Measurements from ENCODE around the gene HOXC13.

The HOXC13 gene

DNA sequence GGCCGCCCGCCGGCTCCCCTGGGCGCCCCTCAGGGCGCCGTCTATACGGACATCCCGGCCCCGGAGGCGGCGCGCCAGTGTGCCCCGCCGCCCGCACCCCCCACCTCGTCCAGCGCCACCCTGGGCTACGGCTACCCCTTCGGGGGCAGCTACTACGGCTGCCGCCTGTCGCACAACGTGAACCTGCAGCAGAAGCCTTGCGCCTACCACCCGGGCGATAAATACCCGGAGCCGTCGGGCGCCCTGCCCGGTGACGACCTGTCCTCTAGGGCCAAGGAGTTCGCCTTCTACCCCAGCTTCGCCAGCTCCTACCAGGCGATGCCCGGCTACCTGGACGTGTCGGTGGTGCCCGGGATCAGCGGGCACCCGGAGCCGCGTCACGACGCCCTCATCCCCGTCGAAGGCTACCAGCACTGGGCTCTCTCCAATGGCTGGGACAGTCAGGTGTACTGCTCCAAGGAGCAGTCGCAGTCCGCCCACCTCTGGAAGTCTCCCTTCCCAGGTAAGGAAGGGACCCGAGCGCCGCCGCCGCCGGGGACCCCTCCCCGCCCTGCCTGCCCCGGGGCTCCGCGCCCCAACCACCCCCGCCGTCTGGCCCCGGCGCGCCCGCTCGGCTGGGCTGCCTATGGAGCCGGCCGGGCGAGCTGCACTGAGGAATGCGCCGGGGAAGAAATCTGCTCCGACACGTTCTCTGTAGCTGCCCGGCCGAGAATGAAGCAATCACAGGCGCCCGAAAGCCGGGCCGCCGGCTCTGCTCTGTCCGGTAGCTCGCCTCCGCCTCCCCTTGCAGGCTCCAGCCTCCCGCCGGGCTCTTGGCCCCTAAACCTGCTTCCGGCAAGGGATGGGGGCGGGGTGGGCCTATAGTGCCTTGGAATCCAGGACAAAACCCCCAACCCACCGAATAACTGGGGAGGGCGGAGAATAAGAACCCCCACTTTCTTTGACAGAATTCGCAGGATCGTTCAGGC, 794 bp downstream of the HOXC13 start:
- peak; percentile 25 for DNase-seq

DNA sequence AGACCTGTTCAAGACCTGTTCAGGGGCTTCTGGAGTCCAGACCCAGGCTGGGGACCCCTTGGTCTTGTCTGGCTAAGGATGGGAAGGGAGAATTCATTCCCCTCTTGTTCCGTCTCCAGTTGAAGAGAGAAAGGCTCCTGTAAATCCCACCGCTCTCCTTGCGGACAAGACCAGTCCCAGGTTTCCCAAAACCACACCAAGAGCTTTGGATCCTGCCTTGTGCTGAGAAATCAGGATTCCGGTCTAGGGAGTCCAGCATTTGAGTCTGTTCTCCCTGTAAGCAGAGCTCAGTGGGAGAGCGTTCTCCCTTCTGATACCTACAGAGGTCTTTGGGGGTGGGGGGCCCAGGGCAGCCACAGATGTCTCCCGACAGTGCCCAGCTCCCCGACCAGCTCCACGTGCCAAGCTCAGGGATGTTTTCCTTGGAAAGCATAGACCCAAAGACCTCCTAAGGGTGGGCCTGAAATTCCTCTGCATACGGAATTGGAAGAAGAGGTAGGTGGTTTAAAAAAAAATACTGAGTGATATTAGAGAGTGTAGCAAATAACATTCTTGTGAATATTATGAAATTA, 1.9 kb downstream of the HOXC13 start:
- DNase-seq: no peak

DNA sequence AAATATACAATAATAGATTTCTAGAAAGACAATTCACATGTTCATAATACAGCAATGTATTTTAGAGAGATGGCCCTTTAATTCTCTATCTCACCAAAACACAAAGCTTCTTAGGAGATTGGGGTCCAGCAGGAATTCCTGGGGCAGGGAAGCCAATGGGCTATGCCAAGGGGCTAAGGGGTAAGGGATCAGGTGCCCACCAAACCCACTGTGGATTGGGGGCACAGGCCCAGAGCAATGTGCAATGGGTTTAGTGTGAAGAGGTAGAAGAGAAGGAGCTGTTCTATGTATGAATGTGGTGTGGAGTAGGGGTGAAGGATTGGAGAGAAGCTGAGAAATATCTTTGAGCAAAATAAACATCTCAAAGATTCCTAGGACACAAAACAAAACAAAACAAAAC, 2.6 kb downstream of the HOXC13 start:
- DNase-seq: no peak

DNA sequence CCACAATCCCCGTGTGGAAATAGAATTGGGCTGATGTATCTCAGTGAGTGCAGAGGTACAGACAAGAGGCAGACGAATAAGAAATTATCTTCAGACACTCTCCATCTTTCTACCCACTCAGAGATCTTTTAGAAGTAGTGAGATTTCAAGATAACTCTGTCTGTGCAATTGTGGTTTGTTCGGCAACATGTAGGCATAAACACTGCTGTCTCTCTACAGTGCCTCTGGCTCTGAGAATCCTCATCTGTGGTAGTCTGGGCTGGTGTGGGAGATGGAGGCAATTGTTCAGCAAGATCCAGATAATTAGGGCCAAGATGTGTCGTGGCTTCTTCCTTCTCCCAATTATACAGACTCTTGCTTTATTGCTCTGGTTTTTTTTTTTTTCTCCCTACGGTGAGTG, 3.1 kb downstream of the HOXC13 start:
- DNase-seq: no peak

DNA sequence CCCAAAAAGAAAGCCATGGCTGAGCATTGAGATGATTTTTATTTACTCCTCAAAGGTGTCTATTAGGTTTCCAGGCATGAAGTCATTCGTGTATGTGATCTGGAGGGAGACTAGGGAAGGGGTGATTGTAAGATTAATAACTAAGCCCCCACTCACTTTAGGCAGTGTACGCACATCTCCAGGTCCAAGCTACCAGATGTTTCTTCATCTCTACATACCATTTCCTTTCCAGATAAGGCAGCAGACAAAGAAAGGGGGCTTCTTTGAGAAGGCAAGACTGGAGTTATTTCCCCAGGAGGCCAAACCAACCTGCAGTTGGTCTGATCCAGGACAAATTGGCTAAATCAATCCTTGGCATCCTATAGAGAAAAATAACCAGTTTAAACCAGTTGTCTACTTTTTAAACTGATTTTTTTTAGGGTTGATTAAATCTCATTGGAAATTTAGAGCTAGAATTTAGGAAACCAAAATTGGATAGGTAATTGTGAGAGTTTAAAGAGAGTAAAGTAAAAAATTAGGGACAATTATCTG, 3.9 kb downstream of the HOXC13 start:
- DNase-seq: no peak

DNA sequence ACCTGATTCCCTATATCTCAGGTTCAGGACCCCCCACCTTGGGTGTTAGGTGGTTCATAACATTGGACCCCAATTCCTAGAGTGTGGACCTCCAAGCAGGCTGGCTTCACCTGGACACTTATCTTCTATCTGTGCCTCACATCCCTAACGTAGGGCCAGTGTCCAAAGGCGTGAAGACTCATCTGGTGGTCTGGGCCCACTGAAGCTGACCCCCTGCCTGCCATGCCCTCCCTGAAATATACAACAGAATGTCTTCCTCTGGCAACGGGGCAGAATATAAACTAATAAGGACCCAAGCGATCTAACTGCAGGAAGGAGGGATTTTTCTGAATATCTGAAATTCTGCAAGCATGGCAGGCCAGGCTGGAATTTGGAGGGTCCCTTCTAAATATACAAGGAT, 5.6 kb downstream of the HOXC13 start:
- DNase-seq: no peak

DNA sequence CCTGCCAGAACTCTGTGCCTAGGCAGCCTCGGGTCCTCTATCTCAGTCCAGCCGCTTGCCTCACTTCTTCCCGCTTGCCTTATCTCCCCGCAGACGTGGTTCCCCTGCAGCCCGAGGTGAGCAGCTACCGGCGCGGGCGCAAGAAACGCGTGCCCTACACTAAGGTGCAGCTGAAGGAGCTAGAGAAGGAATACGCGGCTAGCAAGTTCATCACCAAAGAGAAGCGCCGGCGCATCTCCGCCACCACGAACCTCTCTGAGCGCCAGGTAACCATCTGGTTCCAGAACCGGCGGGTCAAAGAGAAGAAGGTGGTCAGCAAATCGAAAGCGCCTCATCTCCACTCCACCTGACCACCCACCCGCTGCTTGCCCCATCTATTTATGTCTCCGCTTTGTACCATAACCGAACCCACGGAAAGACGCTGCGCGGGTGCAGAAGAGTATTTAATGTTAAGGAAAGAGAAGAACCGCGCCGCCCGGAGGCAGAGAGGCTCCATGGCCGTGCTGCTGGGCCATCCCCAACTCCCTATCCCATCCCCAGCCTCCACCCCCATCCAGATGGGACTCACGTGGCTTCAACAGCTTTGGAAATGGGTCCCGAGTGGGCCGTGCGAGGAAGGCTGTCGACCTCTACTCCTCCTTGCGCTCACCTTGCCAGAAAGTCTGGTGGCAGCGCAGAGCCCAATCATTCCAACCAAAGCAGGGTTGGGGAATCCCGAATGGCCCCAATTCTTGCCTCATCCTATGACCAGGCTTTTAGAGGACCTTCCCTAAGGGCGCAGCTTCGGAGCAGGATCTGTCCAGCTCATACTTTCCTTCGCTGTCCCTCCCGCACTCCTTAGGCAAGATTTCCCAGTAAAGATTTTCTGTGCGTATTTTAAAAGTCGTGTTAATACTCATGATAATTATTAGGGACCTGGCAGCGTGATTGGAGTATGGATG, 6.5 kb downstream of the HOXC13 start:
- no peak for DNase-seq

DNA sequence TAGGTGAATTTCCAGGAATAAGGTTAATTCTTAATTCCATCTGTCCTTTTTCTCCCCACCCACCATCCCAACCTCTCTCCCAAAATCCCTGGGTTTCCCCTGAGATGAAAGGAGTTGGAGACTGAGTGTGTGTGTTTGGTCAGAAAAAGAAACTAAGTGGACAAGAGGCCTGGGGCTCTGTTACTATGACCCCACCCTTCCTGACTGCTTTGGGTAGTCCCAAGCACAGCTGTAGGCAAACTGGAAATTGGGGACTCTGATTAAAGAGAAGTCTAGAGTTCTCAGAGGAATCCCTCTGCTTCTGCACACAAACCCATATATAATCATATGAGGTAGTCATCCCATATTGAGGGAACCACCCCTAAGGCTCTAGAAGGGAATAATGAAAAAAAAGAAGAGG, 9.1 kb downstream of the HOXC13 start:
- DNase-seq: no peak

DNA sequence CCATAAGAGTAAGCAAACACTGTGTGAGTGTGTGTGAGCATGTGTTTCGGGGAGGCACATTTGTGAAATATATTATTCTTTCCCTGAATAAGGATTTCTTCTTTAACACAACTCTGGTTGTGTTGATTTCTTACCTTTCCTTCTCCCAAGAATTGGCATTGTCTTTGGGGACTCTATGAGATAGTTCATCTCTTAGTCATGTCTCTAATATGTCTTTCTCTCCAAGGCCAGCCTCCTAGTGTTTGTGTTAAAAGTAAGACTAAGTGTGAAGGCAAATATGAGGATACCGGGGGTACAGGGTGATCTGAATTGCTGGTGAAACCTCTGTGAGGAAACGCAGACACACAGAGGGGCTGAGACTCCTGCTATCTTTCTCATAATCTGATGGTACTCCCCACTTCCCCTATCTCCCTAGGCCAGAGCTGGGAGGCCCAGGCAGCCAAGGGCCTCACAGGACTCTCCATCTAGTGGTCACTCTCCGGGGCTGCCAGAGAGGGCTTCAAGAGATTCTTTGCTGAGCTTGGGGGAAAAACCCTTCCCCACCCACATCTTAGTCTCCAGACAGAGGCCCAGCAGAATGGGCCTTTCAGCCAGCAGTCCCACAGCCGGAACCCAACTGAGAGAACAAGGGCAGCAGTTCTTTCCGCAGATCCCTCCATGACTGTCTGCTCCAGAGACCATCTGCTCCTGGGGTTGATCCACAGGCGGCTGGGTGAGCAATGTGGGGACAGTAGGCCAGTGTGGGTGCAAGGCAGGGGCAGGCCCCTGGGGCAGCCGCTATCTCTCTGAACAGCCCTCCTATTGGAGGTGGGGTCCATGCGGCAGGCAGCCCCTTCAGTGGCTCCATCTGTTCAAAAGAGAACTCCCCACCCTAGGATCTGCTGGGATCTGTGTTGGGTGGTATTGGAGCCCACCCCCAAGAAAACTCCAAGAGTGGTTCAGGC, 10.3 kb downstream of the HOXC13 start:
- no peak for DNase-seq

DNA sequence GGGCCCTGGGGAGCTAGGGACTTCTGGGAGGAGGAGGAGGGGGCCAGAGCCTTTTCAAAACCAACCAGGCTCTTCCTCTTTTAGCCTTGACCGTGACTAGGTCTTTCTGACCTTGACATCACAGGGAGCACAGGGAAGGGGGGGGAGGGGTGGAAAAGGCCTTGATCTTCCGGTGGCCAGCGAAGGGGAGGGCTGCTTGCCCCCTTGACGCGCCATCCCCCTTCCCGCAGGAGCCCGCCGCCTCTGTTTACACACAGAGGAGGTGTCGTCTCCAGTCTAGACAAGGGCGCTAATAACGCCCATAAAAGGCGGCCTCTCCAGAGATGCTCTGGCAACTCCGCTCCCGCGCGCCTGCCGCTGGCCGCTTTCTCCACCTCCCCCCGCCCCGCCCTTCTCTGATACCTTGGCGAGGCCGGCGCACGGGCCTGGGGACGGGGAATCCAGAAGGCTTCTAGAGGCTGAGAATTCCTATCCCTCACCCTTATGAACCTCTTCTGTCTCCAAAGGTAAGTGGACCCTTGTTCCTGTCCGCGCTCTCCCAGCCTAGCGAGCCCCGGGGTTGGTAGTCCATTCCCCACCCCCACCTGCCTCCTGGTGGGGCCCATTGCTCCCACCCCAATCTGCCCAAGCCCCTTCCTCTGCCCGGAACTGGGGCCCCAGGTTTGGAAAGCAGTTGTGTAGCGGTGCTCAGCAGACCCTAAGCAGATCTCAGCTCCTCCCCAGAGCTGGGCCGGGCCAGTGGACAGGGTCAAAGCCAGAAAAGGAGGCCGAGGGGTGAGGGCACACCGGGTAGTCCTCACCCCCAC, 11.2 kb downstream of the HOXC13 start:
- DNase-seq: peak; percentile 76

DNA sequence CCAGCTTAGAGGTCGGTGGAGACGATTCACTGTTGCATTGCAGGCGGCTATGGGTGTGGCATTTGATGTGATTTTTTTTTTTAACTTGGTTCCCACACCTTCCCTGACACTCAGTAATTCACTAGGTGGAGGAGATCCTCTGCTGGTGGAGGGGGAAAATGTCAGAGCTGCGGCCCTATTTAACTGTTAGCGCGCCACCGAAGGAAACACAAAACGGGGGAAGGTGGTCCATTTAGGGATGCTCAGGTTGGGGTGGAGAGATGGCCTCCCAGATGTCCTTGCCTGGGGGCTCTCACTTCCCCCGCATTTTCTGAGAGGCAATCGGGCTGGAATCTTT, 11.8 kb downstream of the HOXC13 start:
- no peak for DNase-seq

DNA sequence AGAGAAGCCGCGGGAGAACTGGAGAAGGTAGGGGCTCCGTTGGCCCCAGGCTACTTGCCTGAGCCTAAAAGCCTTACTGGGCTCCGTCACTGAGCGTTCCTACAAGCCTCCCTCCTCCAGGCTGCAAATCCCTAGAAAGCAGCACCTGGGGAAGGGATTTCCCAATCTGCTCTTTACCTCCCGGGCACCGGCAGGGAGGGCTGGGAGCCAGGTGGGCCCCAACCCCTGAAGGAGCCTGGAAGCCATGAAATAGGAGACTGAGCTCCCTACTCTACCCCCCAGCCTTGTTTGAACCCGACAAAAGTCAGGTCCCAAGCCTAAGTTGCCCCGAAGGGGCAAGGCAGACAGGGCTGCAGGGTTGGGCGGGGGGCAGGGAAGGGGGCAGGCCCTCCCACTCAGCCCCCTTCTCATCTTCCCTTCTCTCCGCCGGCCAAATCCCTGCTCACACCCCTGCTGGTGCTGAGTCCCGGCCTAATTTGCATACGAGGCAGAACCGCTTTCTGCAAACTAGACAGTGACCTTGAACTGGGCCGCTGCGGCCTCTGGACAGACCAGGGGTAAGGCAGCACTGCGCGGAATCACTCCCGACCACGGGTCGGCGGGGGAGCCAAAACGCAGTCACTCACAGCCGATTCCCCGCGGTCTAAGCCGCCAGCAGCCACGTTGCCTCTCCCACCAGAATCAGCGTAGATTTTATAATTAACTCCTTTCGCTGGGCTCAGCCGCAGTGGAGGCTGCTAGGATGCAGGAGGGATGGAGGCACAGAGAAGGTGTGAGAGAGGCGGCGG, 12.4 kb downstream of the HOXC13 start:
- DNase-seq: no peak

DNA sequence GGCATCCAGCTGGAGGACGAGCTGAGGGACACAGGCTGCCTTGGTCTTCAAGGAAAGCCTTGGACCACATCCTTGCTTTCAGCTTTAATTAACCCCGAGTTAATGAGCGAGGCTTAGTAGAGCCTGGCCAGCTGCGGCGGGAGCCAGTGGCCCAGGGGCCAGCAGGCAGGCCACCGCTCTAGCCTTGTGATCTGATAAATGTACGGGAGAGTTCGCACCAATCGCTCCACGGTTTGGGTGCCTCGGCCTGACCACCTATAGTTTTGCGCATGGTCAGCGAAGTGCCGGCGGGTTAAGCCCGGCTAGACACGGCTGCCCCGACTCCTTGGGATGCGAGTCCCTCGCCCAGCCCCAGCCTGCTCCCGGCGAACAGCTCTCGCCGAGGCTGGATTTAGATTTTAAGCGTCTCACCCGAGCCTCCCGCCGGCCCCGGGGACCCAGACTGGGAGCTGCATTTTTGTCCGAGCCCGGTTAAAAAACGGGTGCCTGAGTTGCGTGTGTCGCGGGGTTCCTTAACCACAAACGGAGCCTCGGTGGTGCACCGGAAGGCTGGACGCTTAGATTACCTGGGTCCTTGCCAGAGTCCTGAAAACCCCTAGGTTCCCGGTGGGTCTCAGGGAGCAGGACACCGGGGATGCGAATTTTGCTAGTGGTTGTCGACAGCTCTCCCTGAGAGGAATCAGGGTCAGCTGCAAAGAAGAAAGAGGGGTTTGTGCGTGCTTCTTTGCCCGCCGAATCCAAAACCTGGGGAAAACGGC, 13.1 kb downstream of the HOXC13 start:
- DNase-seq: no peak

DNA sequence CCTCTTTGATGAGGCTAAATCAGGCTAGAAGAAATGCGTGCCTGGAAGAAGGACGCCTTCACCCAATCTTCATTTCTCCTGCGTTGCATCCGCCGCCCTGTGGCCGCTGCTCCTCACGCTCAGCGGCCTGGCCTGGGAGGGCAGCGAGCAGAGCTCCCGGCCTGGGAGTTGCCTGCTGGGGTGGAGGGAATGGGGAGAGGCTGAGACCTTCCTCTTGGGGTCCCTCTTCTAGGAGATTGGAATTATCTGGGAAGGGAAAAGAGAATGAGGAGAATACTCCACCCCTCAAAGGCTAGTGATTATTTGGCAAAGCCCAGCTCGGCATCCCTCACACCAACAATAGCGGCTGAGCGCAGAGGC, 13.7 kb downstream of the HOXC13 start:
- DNase-seq: no peak

DNA sequence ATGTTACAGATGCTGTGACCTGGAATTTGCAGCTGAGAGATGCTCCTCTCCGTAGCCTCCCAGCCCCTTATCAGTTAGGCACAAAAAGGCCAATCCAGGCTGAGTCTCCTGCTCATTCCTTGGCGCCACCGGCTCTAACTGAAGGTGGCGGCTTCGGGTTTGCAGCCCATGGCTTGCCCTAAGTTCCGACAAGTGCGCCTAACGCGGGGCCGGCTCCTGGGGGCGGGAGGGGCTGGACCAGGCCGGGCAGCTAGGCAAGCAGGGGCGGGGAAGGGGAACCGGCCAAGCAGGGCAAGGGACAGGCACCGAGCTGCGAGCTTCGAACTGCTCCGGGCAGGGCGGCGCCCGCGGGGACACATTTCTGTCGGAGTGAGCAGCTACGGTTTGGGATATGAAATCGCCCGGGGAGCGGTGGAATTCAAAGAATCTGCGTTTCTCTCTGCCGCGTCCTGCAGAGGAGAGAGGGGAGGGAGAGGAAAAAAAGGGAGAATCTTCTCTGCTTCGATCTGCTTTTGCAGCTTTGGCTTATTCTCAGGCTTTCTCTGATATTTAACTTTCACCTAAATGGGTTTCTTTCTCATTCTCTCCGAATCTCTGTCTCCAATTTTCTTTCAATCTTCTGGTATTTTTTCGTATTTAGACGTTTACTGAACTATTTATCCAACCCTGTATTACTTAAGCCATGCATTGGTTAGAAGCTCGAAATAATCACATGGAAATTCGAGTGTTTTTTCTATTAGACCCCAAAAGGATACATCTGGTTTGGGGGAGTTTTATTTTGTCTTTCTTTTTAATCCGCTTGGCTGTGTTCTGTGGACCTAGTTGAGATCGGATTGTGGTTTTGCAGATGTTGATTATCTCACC, 14.5 kb downstream of the HOXC13 start:
- no peak for DNase-seq

DNA sequence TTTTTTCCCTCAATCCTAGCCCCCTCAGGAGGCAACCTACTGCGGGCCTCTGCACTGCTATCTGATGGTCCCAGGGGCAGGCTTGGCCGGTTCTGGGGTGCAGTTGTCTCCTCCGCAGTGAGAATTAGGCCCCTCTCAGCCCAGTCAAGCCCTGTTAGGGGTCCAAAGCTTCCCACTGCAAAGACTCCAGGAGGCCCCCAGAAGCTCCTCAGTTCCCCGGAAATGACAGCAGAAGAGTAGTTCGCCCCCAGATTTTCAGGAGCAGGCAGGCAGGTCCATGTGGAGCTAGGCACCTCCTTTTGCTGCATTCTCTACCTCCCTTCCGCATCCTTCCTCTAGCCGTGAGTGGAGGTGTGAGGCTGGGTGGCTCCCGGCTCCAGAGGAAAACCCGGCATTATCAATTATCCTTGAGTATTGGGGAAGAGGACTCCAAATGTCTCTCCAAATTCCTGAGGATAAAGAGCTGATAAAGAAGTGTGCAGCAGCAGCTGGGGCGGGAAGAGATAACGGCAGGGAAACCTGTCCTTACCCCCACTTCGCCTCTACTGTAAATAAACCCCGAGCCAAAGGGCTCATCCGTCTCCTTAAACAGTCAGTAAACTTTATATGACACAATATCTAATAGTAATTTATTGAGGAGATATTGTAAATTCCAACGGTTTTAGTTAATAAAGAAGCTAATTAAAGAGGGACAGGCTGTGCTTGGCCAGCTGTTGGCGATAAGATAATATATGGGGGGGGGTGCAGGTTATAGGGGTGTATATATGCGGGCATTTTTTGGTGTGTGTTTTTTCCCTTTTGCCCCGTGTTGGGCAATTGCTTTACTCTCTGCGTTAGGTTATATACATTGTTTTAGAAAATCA, 15.4 kb downstream of the HOXC13 start:
- no peak for DNase-seq

DNA sequence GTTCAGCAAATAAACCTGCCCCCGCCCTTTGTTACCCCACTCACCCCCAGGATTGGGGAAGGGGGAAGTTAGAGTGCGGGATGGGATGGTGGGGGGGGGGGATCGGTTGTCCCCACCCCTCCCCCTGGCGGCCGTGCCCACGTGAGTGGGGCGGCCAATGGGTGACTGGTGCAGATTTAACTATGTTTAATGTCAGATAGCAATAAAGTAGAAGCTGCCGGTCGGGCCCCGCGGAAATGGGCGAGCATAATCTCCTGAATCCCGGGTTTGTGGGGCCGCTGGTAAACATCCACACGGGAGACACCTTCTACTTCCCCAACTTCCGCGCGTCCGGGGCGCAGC, 16.0 kb downstream of the HOXC13 start, which contains the start of gene HOXC12:
TSS of gene HOXC12 (plus strand) at position 210 of the 342 bp plus-strand sequence. CDS start at position 237, 27 bp downstream.
- DNase-seq: no peak
